AG09319 (cell line): ENCODE results near the gene CANX.

Experiments
- DNase-seq: peaks from one replicate; pipeline ENCODE4 v3.0.0-alpha.2; 2010; ENCODE audit warnings: low read depth; ENCODE audit errors: extremely low read depth
- TF ChIP-seq, protein P1 (sequence below): IDR thresholded peaks from 2 replicates; pipeline ENCODE4 v1.5.1; 2011; ENCODE audit warnings: low read depth, mild to moderate bottlenecking, inconsistent platforms, low read length, moderate library complexity

The CANX gene

DNA sequence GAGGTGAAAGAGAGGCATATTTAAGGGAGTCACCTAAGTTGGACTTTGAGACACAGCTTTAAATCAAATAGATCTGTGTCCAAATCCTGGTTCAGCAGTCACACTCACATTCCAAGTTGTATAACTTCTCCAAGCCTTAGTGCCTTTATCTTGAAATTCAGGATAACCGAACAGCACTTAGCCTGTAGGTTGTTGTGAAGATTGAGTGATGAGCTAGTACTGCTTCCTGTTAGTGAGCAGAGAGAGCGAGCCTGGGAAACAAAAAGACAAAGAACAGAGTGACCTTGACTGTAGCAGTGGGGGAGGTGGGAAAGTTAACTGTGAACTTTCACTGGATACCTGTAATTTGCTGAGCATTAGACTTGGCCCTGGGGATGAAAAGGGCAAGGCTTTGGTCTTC lies 56.3 kb downstream of the CANX start:
- TF ChIP-seq, protein P1, sequence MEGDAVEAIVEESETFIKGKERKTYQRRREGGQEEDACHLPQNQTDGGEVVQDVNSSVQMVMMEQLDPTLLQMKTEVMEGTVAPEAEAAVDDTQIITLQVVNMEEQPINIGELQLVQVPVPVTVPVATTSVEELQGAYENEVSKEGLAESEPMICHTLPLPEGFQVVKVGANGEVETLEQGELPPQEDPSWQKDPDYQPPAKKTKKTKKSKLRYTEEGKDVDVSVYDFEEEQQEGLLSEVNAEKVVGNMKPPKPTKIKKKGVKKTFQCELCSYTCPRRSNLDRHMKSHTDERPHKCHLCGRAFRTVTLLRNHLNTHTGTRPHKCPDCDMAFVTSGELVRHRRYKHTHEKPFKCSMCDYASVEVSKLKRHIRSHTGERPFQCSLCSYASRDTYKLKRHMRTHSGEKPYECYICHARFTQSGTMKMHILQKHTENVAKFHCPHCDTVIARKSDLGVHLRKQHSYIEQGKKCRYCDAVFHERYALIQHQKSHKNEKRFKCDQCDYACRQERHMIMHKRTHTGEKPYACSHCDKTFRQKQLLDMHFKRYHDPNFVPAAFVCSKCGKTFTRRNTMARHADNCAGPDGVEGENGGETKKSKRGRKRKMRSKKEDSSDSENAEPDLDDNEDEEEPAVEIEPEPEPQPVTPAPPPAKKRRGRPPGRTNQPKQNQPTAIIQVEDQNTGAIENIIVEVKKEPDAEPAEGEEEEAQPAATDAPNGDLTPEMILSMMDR = no peak
- no peak for DNase-seq

DNA sequence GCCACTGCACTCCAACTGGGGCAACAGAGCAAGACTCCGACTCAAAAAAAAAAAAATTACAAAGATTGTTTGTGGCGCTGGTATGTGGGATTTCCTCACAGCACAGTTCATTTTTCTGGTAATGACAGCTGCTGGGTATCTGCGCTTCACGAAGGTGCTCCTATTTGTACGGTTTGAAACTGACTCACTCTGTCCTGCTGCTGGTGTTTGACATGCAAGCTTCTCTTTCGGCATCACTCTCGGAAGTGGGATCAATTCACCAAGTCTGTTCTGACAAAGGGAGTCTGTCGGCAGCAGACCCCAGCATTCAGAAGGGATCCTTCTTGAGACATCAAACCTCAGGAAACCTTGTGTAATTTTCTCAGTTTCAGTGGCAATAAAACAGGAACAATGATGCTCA lies 60.2 kb downstream of the CANX start:
- TF ChIP-seq, protein P1 = no peak
- DNase-seq = no peak

DNA sequence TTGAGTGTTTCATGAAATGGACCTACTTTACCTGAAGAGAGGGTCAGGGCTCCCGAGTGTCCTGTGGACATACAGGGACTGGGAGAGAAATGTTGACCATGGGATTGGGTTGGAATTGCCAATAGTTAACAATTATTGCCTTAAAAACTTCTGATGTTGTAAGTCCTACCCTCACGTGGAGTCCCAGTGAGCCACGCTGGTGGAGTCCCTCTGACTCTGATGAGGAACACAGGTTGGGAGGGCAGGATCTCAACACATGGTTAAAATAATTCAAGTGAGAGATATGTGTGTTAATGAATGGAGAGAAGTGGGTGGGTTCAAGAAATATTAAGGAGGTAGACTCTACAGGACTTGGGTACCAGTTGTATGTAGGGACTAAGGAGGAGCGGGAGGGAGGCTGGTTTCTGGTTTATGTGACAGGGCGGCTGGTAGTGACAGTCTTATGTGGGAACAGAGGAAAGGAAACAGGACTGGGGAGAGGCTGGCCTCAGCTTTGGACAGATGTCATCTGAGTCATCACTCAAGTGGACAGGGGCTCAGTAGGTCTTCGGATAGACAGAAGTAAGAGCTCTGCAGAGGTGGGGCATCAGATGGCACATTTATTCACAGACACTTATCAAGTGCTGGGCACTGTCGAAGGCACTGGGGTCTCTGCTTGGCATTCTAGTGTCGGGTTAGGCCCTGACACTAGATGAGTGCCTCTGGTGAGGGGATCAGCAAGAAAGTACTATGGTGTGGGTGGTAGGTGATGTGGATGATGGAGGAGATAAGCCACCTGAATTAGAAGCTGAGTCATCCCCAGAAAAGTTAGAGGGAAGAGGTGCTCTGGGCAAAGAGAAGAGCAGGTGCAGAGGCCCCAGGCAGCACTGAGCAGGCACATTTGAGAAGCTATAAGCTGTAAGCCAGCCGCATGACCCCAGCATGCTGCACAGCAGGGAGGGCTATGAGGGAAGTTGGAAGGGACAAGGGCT lies 61.1 kb downstream of the CANX start:
- TF ChIP-seq, protein P1 = no peak
- no peak for DNase-seq

DNA sequence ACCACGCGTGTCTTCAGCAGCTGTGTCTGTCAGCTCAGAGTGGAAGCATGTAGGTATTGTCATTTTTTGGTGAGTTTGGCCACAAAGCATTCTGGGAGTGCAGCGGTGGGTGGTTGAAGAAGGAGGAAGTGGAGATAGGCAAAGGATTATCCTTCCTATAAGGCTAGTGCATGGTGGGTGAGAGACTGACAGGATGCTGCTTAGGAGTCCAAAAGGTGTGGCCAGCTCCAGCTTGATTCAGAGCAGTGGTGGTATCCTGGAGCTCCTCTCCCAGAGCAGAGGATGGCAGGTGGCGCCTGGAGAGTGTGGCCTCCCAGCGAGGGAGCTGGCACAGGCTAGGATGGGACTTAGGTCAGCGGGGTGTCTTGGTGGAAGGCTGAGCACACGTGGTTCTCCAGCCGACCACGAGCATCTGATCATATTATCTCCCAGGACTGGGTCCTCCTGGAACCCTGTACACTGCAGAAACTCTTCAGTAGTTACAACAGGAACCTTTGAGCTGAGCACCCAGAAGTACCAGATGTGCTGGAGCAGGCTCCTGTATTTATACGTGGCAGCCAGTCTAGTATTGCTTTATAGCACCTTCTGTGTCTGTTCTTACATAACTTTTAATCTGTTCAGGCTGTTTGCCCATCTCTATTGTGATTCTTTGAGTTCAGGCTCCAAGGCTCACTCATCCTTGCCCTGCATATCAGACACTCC lies 63.5 kb downstream of the CANX start:
- peak; percentile 16 for DNase-seq
- TF ChIP-seq, protein P1 = no peak

DNA sequence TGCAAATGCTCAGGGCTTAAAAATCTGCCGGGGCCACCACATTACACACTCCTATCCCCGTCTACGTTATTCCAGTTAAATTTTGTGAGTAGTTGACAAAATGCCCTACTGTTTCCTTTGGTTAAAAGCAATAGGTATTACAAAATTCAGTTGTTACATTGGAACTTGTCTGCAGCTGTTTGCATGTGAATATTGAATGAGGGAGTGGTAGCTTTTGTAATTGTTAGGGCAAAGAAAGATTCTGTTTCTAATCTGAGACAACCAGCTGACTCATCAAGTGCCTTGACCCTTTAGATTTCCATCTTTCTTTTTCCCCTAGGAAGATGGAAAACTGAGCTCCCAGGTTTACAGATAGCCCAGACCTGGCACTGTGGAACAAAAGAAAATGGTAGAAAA lies 64.0 kb downstream of the CANX start:
- DNase-seq = peak; percentile 34
- TF ChIP-seq, protein P1 = no peak

DNA sequence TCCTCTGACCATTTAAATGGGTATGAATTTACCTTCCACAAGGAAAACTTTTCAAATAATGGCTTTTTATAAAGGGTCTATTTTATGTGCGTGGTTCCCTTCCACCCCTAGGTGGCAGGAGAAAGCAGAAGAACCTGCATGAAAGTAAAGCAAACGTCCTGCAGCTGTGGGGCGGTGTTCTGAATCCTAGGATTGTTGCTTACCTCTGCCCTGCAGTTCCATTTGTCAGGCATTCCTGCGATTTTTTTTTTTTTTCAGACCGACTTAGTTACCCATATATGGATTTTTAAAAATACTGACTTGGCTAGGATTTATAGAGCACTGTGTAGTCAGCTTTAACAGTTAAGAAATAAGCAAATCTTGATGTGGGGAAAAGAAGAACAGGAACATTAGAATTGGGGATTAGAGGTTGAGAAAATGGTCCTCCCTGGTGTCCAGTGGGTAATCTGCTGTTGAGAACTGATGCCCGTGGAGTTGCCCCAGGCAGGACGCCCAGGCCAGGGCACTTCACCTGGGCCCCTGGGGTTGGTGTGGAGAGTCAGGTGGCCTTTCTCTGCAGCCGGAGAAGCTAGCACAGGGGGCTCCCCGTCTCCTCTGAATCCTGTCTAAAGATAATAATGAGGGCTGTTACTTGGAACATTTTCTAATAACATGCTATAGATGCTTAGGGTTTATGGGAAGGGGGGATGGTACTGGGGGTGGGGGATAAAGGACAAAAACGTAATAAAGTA lies 64.6 kb downstream of the CANX start:
- peak; percentile 49 for DNase-seq
- TF ChIP-seq, protein P1 = peak; percentile 87
